ENCODE data around the gene UBE2D3.

UBE2D3 gene

DNA sequence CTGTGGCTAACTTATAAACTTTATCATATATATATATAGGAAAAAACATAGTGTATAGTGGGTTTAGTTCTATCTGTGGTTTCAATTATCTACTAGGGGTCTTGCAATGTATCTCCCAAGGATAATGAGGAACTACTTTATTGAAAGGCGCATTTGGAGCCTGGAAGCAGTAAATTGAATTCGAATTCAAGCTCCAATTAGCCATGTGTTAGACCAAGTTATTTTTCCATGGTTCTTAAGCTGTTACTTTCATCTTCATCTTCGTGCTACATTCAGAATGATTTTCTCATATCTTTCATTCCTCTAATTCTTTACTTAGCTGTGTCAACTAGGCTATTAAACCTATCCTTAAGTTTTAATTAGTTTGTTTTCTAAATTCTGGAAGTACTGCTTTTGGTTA is 39.4 kb downstream of the UBE2D3 start:
- Histone ChIP-seq H3K4me1 (ENCODE audit: low read length) (no peaks in the 10 kb centered on the region), H3K9me2 (replicated peaks; ENCODE audit: insufficient read depth, low read length) (no peaks in the 10 kb centered on the region), H3K36me3 (replicated peaks; ENCODE audit: insufficient read depth, low read length) (no peaks in the 10 kb centered on the region), H3K4me3 (ENCODE audit: low read length) (no peak overlapping the region), H3K27ac (ENCODE audit: low read length) (no peak overlapping the region), H3K9ac (ENCODE audit: low read length) (no peak overlapping the region), H2AFZ (ENCODE audit: low read length) (no peak overlapping the region), H4K20me1 (ENCODE audit: insufficient read depth, low read length) (no peaks in the 10 kb centered on the region), H3K9me3 (replicated peaks; ENCODE audit: insufficient read depth, low read length) (no peaks in the 10 kb centered on the region), H3K4me2 (ENCODE audit: low read depth, low read length) (no peak overlapping the region), H3K79me2 (ENCODE audit: low read length) (no peaks in the 10 kb centered on the region), H3K27me3 (replicated peaks; ENCODE audit: insufficient read depth, low read length) (no peaks in the 10 kb centered on the region), H3F3A (ENCODE audit: insufficient read depth, low read length) (peaks cover 16% of the 10 kb centered on the region; the same call in 1 of the 2 replicates)
- no peak for DNase-seq
- no peak for TF ChIP-seq EZH2phosphoT487 (IDR thresholded peaks at IDR 0.05; ENCODE audit: low read length)
- no peak for TF ChIP-seq CTCF (IDR thresholded peaks at IDR 0.05; ENCODE audit: low read length)
- no peak for TF ChIP-seq EZH2 (optimal IDR thresholded peaks at IDR 0.05; ENCODE audit: low read depth, low read length)

DNA sequence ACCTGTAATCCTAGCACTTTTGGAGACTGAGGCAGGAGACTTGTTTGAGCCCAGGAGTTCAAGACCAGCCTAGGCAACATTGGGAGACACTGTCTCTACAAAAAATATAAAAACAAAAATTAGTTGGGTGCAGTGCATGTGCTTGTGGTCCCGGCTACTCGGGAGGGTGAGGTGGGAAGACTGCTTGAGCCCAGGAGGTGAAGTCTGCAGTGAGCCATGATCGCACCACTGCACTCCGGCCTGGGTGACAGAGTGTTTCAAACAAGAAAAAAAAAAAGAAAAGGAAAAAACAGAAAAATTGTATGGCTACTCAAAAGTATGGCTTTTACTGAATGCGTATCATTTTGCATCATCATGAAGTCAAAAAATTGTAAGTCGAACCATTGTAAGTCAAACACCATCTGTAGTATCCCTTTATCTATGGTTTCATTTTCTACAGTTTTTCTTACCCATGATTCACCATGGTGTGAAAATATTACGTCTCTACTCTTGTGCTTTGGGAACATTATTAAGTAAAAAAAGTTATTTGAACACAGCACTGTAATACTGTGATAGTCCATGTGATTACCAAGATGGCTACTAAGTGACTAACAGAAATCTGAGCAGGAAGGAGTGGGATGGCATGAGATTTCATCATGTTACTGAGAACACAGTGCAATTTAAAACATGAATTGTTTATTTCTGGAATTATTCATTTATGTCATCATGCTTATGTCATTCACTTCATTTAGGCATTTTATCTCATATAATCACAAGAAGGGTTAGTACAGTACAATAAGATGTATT is 40.1 kb downstream of the UBE2D3 start:
- no peak overlapping the region for H3K27ac ChIP-seq (ENCODE audit: low read length)
- no peak for DNase-seq
- no peaks in the 10 kb centered on the region for H3K4me1 ChIP-seq (ENCODE audit: low read length)
- peaks cover 17% of the 10 kb centered on the region for H3F3A ChIP-seq (ENCODE audit: insufficient read depth, low read length)
- H3K4me2 ChIP-seq (ENCODE audit: low read depth, low read length) = no peak overlapping the region
- no peaks in the 10 kb centered on the region for H3K79me2 ChIP-seq (ENCODE audit: low read length)
- no peaks in the 10 kb centered on the region for H3K9me3 ChIP-seq (replicated peaks; ENCODE audit: insufficient read depth, low read length)
- no peaks in the 10 kb centered on the region for H3K36me3 ChIP-seq (replicated peaks; ENCODE audit: insufficient read depth, low read length)
- no peaks in the 10 kb centered on the region for H3K27me3 ChIP-seq (replicated peaks; ENCODE audit: insufficient read depth, low read length)
- H3K9ac ChIP-seq (ENCODE audit: low read length) = no peak overlapping the region
- no peak for TF ChIP-seq EZH2phosphoT487 (IDR thresholded peaks at IDR 0.05; ENCODE audit: low read length)
- TF ChIP-seq CTCF (IDR thresholded peaks at IDR 0.05; ENCODE audit: low read length) = no peak
- no peak overlapping the region for H3K4me3 ChIP-seq (ENCODE audit: low read length)
- H3K9me2 ChIP-seq (replicated peaks; ENCODE audit: insufficient read depth, low read length) = no peaks in the 10 kb centered on the region
- no peaks in the 10 kb centered on the region for H4K20me1 ChIP-seq (ENCODE audit: insufficient read depth, low read length)
- H2AFZ ChIP-seq (ENCODE audit: low read length) = no peak overlapping the region

DNA sequence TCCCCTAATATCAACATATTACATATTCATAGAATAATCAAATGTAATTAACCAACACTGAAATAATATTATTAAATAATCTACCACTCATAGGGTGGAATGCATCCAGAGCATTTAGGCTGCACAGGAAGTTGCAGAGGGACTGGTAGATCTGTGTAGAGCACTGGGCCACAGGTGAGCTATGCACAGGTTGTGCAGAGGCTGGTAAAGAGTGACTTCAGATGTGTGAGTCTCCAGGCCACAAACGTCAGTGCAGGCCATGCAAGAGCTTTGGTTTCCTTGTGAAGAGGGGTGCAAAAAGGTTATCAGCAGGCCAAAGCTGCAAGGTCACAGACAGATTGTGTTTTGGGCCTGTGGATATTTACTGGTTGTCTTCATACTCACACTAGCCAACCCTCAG is 41.1 kb downstream of the UBE2D3 start:
- TF ChIP-seq EZH2phosphoT487 (IDR thresholded peaks at IDR 0.05; ENCODE audit: low read length) = no peak
- no peak for TF ChIP-seq EZH2 (optimal IDR thresholded peaks at IDR 0.05; ENCODE audit: low read depth, low read length)
- no peak for TF ChIP-seq CTCF (IDR thresholded peaks at IDR 0.05; ENCODE audit: low read length)
- H2AFZ ChIP-seq (ENCODE audit: low read length) = no peak overlapping the region
- H3K4me2 ChIP-seq (ENCODE audit: low read depth, low read length) = no peak overlapping the region
- peaks cover 17% of the 10 kb centered on the region; the same call in 1 of the 2 replicates for H3F3A ChIP-seq (ENCODE audit: insufficient read depth, low read length)
- no peak overlapping the region for H3K9ac ChIP-seq (ENCODE audit: low read length)
- H3K9me3 ChIP-seq (replicated peaks; ENCODE audit: insufficient read depth, low read length) = no peaks in the 10 kb centered on the region
- H3K27me3 ChIP-seq (replicated peaks; ENCODE audit: insufficient read depth, low read length) = no peaks in the 10 kb centered on the region
- no peak for DNase-seq
- no peaks in the 10 kb centered on the region for H3K9me2 ChIP-seq (replicated peaks; ENCODE audit: insufficient read depth, low read length)
- no peaks in the 10 kb centered on the region for H3K79me2 ChIP-seq (ENCODE audit: low read length)
- no peaks in the 10 kb centered on the region for H4K20me1 ChIP-seq (ENCODE audit: insufficient read depth, low read length)
- H3K4me1 ChIP-seq (ENCODE audit: low read length) = no peaks in the 10 kb centered on the region
- no peak overlapping the region for H3K4me3 ChIP-seq (ENCODE audit: low read length)
- no peak overlapping the region for H3K27ac ChIP-seq (ENCODE audit: low read length)
- H3K36me3 ChIP-seq (replicated peaks; ENCODE audit: insufficient read depth, low read length) = no peaks in the 10 kb centered on the region
